Astrocyte (in vitro differentiated cells and primary cell): ENCODE results near the gene RASGEF1C. TPM values are rescaled to one million over a fixed set of nuclear protein-coding genes. Genes with fewer than 3 reads are reported as not detected.

Experiments
- DNase-seq: peaks from one replicate; pipeline ENCODE4 v3.0.0-alpha.2; 2010; ENCODE audit warnings: low read depth
- FAIRE-seq: peaks from 2 replicates; lab custom pipeline; 2011; peaks lifted over from hg19 to GRCh38; lab: Jason Lieb, UNC
- H2AFZ ChIP-seq: 2 replicates; pipeline ENCODE4 v1.6.0; 2012; ENCODE audit warnings: low read depth, low read length, inconsistent platforms
- H3K27ac ChIP-seq: 2 replicates; pipeline ENCODE4 v1.5.1; 2011; ENCODE audit warnings: low read depth, low read length, inconsistent platforms
- H3K27me3 ChIP-seq: 2 replicates; pipeline ENCODE4 v1.6.0; 2011; ENCODE audit warnings: low read length, inconsistent platforms; ENCODE audit not compliant: insufficient read depth
- H3K36me3 ChIP-seq: 2 replicates; pipeline ENCODE4 v1.5.1; 2011; ENCODE audit warnings: low read length, inconsistent platforms; ENCODE audit not compliant: insufficient read depth
- H3K4me1 ChIP-seq: 2 replicates; pipeline ENCODE4 v1.5.1; 2011; ENCODE audit warnings: low read length, inconsistent platforms; ENCODE audit not compliant: insufficient read depth
- H3K4me2 ChIP-seq: 2 replicates; pipeline ENCODE4 v1.6.0; 2012; ENCODE audit warnings: low read length, inconsistent platforms
- H3K4me3 ChIP-seq: 2 replicates; pipeline ENCODE4 v1.5.1; 2011; ENCODE audit warnings: low read depth, mild to moderate bottlenecking, low read length, inconsistent platforms; ENCODE audit not compliant: insufficient read depth
- H3K79me2 ChIP-seq: 2 replicates; pipeline ENCODE4 v1.6.0; 2012; ENCODE audit warnings: mild to moderate bottlenecking, low read length, inconsistent platforms; ENCODE audit not compliant: insufficient read depth
- H3K9ac ChIP-seq: 2 replicates; pipeline ENCODE4 v1.6.0; 2012; ENCODE audit warnings: mild to moderate bottlenecking, low read length, inconsistent platforms
- H3K9me3 ChIP-seq: 2 replicates; pipeline ENCODE4 v1.5.1; 2012; ENCODE audit warnings: low read depth, mild to moderate bottlenecking, low read length, inconsistent platforms; ENCODE audit not compliant: insufficient read depth
- H4K20me1 ChIP-seq: 2 replicates; pipeline ENCODE4 v1.6.0; 2012; ENCODE audit warnings: low read length, inconsistent platforms; ENCODE audit not compliant: insufficient read depth
- H3K27ac Mint-ChIP-seq: one replicate; pipeline ENCODE4 v1.8.0; 2021; ENCODE audit warnings: mild to moderate bottlenecking, mixed read lengths; ENCODE audit not compliant: unreplicated experiment
- H3K27me3 Mint-ChIP-seq: one replicate; pipeline ENCODE4 v1.8.0; 2021; ENCODE audit warnings: low read depth, mixed read lengths; ENCODE audit not compliant: unreplicated experiment
- H3K36me3 Mint-ChIP-seq: one replicate; pipeline ENCODE4 v1.8.0; 2021; ENCODE audit warnings: low read depth, mixed read lengths; ENCODE audit not compliant: unreplicated experiment
- H3K4me1 Mint-ChIP-seq: one replicate; pipeline ENCODE4 v1.8.0; 2021; ENCODE audit warnings: low read depth, mixed read lengths; ENCODE audit not compliant: unreplicated experiment
- H3K4me3 Mint-ChIP-seq: one replicate; pipeline ENCODE4 v1.8.0; 2021; ENCODE audit warnings: mild to moderate bottlenecking, moderate library complexity, mixed read lengths; ENCODE audit not compliant: unreplicated experiment
- H3K9me3 Mint-ChIP-seq: one replicate; pipeline ENCODE4 v1.8.0; 2021; ENCODE audit warnings: mild to moderate bottlenecking, mixed read lengths; ENCODE audit not compliant: unreplicated experiment
- CTCF ChIP-seq: IDR thresholded peaks from 2 replicates; pipeline ENCODE4 v1.5.1; 2011; ENCODE audit warnings: low read depth, mild to moderate bottlenecking, inconsistent platforms, low read length, moderate library complexity; ENCODE audit not compliant: insufficient read depth
- EZH2 ChIP-seq: IDR thresholded peaks from 2 replicates; pipeline ENCODE4 v1.6.1; 2012; ENCODE audit warnings: mild to moderate bottlenecking, low read length, inconsistent platforms; ENCODE audit not compliant: insufficient read depth
- total RNA-seq: library from RNA; stranded (reverse); gene quantifications from 2 replicates; pipeline ENCODE4 v1.2.1, GENCODE V29; 2021

RASGEF1C gene
- total RNA-seq, 1 donor from 2014 or later: 0.41 TPM

DNA sequence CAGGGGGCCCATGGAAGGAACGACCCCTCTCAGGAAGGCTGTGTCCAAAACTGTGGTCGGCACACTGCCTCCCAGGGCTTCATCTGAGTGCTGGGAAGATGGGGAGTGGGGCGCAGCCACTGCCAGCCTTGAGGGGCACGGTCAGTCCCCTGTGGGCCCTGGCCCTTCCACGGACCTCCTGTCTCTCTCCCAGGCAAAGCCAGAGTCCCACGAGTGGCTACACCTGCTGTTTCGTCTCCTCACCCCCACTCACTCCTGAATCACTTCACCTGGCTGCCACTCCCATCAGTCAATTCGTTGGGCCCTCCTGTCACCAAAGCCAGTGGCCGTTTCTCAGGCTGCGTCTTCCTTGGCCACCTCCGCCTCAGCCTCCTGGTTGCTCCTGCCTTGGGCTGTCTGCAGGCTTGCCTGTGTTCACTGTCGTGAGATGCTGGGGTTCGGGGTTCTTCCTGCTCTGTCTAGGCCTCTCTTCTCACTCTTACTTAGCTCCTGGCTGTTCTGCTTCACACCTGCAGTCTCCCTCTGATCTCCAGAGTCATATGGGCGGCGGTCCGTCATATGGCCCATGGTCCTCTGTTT is 78.6 kb downstream of the RASGEF1C start:
- H3K79me2 ChIP-seq: no peaks in the 10 kb centered on the region
- peaks cover 3% of the 10 kb centered on the region for H3K4me1 Mint-ChIP-seq
- no peak overlapping the region for H3K4me3 ChIP-seq
- H3K9me3 ChIP-seq: no peaks in the 10 kb centered on the region
- no peaks in the 10 kb centered on the region for H3K9me3 Mint-ChIP-seq
- no peaks in the 10 kb centered on the region for H3K36me3 Mint-ChIP-seq
- TF ChIP-seq CTCF (no peak), EZH2 (no peak)
- no peak overlapping the region for H3K27ac ChIP-seq
- H3K27me3 Mint-ChIP-seq: peaks cover 49% of the 10 kb centered on the region
- no peaks in the 10 kb centered on the region for H3K36me3 ChIP-seq
- H3K27ac Mint-ChIP-seq: no peak overlapping the region
- H3K4me2 ChIP-seq: no peak overlapping the region
- H4K20me1 ChIP-seq: no peaks in the 10 kb centered on the region
- peaks cover 8% of the 10 kb centered on the region for H3K27me3 ChIP-seq
- no peak overlapping the region for H2AFZ ChIP-seq
- DNase-seq (no peak), FAIRE-seq (no peak)
- H3K4me1 ChIP-seq: peaks cover 6% of the 10 kb centered on the region
- H3K9ac ChIP-seq: no peak overlapping the region
- no peak overlapping the region for H3K4me3 Mint-ChIP-seq

- no peak for DNase-seq
- H3K4me1 ChIP-seq: no peaks in the 10 kb centered on the region
- no peaks in the 10 kb centered on the region for H3K79me2 ChIP-seq
- Mint-ChIP-seq H3K27ac (no peak overlapping the region), H3K4me3 (no peak overlapping the region), H3K36me3 (no peaks in the 10 kb centered on the region), H3K4me1 (no peaks in the 10 kb centered on the region), H3K27me3 (peaks cover 49% of the 10 kb centered on the region), H3K9me3 (no peaks in the 10 kb centered on the region)
- H2AFZ ChIP-seq: no peak overlapping the region
- FAIRE-seq: no peak
- peaks cover 8% of the 10 kb centered on the region for H3K27me3 ChIP-seq
- no peak overlapping the region for H3K27ac ChIP-seq
- H4K20me1 ChIP-seq: no peaks in the 10 kb centered on the region
- H3K9ac ChIP-seq: no peak overlapping the region
- TF ChIP-seq CTCF (no peak), EZH2 (no peak)
- H3K36me3 ChIP-seq: no peaks in the 10 kb centered on the region
- no peak overlapping the region for H3K4me3 ChIP-seq
- no peak overlapping the region for H3K4me2 ChIP-seq
- H3K9me3 ChIP-seq: no peaks in the 10 kb centered on the region
Measured at GRCh38 chr5:180129291-180130190, 79.5 kb downstream of the RASGEF1C start.
